ENCODE results near the gene PRR19. TPM values are rescaled to one million over a fixed set of nuclear protein-coding genes. Genes with fewer than 3 reads are reported as not detected.

The PRR19 gene
- total RNA-seq, 4 donors from 2014 or later, result 0.23 to 0.30 (median 0.29) TPM; not detected in 1

- H3K4me3 ChIP-seq (ENCODE audit: low read depth, poor library complexity, severe bottlenecking), result no peak overlapping the region
- intact Hi-C loops (cut with DNase I; ENCODE audit: low total_unique reads), result no loop called here
- no peak for DNase-seq (ENCODE audit: low spot score in 2 of 2)
- TF ChIP-seq POLR2A (IDR thresholded peaks at IDR 0.05), result no peak
- TF ChIP-seq CTCF (IDR thresholded peaks at IDR 0.05), result no peak
- WGBS, 2 donors, result 0 to 31% methylated on average over 3 of the region's 3 CpGs
Observed at GRCh38 chr19:42271045-42271419, 30.9 kb upstream of the PRR19 start.

- intact Hi-C loops (cut with DNase I; ENCODE audit: low total_unique reads), result no loop called here
- TF ChIP-seq CTCF (IDR thresholded peaks at IDR 0.05) (no peak), POLR2A (IDR thresholded peaks at IDR 0.05) (no peak)
- H3K4me3 ChIP-seq (ENCODE audit: low read depth, poor library complexity, severe bottlenecking), result no peak overlapping the region
- 86 to 89% methylated on average over 10 to 28 of the region's 35 CpGs for WGBS, 2 donors
- no peak for DNase-seq (ENCODE audit: low spot score in 2 of 2)
Observed at GRCh38 chr19:42271861-42272534, 29.9 kb upstream of the PRR19 start.

- DNase-seq (ENCODE audit: low spot score in 2 of 2), result no peak
- intact Hi-C loops (cut with DNase I; ENCODE audit: low total_unique reads), result no loop called here
- no peak for TF ChIP-seq POLR2A (IDR thresholded peaks at IDR 0.05)
- TF ChIP-seq CTCF (IDR thresholded peaks at IDR 0.05), result no peak
- no peak overlapping the region for H3K4me3 ChIP-seq (ENCODE audit: low read depth, poor library complexity, severe bottlenecking)
- 85% methylated on average over 3 of the region's 9 CpGs; no CpG with 5 or more reads in 1 of the 2 donors for WGBS, 2 donors
Observed at GRCh38 chr19:42272535-42272897, 29.4 kb upstream of the PRR19 start.

GRCh38 chr19:42272989-42273406 lies 28.9 kb upstream of the PRR19 start:
- 97% methylated on average over 23 of the region's 23 CpGs for WGBS, 2 donors
- TF ChIP-seq POLR2A (IDR thresholded peaks at IDR 0.05), result no peak
- no peak for TF ChIP-seq CTCF (IDR thresholded peaks at IDR 0.05)
- no peak overlapping the region for H3K4me3 ChIP-seq (ENCODE audit: low read depth, poor library complexity, severe bottlenecking)
- intact Hi-C loops (cut with DNase I; ENCODE audit: low total_unique reads), result no loop called here
- no peak for DNase-seq (ENCODE audit: low spot score in 2 of 2)

GRCh38 chr19:42273407-42274064 lies 28.4 kb upstream of the PRR19 start:
- WGBS, 2 donors, result 93 to 94% methylated on average over 37 to 43 of the region's 43 CpGs
- TF ChIP-seq POLR2A (IDR thresholded peaks at IDR 0.05), result no peak
- no peak for TF ChIP-seq CTCF (IDR thresholded peaks at IDR 0.05)

More at GRCh38 chr19:42273407-42274064, 28.4 kb upstream of the PRR19 start:
- peak in 1 of 2 donors; percentile 14 for DNase-seq (ENCODE audit: low spot score in 2 of 2)
- intact Hi-C loops (cut with DNase I; ENCODE audit: low total_unique reads), result no loop called here
- H3K4me3 ChIP-seq (ENCODE audit: low read depth, poor library complexity, severe bottlenecking), result no peak overlapping the region
